GM12878 (cell line): ENCODE results near the gene LRRC63.

ENCODE experiments used
- TF ChIP-seq, protein P1 (sequence below), 3 experiments: IDR thresholded peaks in 2 of 3; conservative IDR thresholded peaks in 1 of 3; 2 replicates each; pipeline ENCODE4 v1.5.1; 2011; ENCODE audit warnings: low read depth in 3 of 3, low read length in 3 of 3, mild to moderate bottlenecking in 3 of 3, control low read depth in 2 of 3, moderate library complexity in 2 of 3, inconsistent platforms in 1 of 3, mixed read lengths in 1 of 3; ENCODE audit not compliant: control insufficient read depth in 2 of 3, insufficient read depth in 1 of 3; ENCODE audit errors: extremely low read depth in 1 of 3
- TF ChIP-seq, protein P2 (sequence below): IDR thresholded peaks from 2 replicates; pipeline ENCODE4 v1.6.1; 2012; ENCODE audit warnings: low read depth, low read length, improper control_type of control experiment

DNA sequence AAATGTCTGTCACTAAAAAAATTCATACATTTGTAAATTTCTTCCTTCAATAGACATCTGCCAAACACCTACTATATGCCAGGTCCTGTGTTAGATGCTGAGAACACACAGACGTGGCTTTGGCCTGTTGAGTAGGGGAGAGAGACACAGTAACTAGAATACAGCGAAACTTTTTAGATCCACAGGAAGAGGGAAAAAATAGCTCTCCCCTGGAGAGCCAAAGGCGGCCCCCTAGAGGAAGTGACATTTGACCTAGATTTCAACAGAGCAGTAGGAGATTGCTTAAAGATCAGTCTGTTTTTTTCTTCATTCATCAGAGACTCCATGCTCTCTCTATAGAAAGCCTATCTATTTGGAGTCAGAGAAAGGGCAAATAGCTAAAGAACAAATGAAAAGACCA lies 41.0 kb upstream of the LRRC63 start:
- TF ChIP-seq, protein P1, sequence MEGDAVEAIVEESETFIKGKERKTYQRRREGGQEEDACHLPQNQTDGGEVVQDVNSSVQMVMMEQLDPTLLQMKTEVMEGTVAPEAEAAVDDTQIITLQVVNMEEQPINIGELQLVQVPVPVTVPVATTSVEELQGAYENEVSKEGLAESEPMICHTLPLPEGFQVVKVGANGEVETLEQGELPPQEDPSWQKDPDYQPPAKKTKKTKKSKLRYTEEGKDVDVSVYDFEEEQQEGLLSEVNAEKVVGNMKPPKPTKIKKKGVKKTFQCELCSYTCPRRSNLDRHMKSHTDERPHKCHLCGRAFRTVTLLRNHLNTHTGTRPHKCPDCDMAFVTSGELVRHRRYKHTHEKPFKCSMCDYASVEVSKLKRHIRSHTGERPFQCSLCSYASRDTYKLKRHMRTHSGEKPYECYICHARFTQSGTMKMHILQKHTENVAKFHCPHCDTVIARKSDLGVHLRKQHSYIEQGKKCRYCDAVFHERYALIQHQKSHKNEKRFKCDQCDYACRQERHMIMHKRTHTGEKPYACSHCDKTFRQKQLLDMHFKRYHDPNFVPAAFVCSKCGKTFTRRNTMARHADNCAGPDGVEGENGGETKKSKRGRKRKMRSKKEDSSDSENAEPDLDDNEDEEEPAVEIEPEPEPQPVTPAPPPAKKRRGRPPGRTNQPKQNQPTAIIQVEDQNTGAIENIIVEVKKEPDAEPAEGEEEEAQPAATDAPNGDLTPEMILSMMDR (IDR thresholded peaks at IDR 0.05 in 2 of 3, conservative IDR thresholded peaks at IDR 0.05 in 1 of 3; ENCODE audit: control insufficient read depth in 2 of 3, extremely low read depth in 1 of 3, insufficient read depth in 1 of 3, low read depth in 3 of 3, low read length in 3 of 3), result no peak
- TF ChIP-seq, protein P2, sequence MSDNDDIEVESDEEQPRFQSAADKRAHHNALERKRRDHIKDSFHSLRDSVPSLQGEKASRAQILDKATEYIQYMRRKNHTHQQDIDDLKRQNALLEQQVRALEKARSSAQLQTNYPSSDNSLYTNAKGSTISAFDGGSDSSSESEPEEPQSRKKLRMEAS, result no peak
